HEK293 (cell line): ENCODE data around the gene PIK3C2G.

Source experiments
- TF ChIP-seq, protein P1 (sequence below): fragments of 450-650 bp; formaldehyde crosslinking; IDR thresholded peaks from 2 replicates; pipeline ENCODE4 v1.5.1; 2016; ENCODE audit warnings: missing biosample characterization, missing genetic modification characterization
- TF ChIP-seq, protein P2 (sequence below): sonication (generic); formaldehyde crosslinking; IDR thresholded peaks from 2 replicates; pipeline ENCODE4 v1.8.1; 2022; ENCODE audit warnings: mild to moderate bottlenecking, moderate library complexity, missing genetic modification reagents

DNA sequence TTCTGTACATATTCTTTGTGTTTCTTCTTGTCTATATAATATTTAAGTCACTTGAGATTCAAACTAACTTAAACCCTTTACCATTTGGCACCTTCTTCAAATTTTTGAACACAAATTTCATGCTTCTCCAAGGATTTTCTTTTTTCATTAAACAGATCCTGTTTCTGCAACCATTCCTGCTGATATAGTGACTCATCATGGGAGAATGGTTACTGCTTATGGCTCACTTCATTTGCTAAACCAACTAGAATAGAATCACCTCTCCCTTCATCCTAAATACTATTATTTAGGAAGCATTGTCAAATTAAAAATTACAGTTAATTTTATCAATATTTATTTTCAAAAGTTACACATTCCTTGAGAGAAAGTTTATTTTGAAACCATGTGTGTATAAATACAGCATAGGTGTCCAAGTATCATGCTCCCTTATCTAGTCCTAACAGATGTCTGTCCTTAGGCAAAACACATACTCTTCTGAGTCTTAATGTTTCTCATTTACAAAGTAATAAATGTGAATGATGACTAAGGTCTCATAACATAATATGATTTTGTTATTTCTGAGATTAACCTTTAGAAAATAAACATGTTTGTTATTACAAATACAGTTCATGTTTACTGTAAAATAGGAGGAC, 435.8 kb downstream of the PIK3C2G start:
- TF ChIP-seq, protein P1, sequence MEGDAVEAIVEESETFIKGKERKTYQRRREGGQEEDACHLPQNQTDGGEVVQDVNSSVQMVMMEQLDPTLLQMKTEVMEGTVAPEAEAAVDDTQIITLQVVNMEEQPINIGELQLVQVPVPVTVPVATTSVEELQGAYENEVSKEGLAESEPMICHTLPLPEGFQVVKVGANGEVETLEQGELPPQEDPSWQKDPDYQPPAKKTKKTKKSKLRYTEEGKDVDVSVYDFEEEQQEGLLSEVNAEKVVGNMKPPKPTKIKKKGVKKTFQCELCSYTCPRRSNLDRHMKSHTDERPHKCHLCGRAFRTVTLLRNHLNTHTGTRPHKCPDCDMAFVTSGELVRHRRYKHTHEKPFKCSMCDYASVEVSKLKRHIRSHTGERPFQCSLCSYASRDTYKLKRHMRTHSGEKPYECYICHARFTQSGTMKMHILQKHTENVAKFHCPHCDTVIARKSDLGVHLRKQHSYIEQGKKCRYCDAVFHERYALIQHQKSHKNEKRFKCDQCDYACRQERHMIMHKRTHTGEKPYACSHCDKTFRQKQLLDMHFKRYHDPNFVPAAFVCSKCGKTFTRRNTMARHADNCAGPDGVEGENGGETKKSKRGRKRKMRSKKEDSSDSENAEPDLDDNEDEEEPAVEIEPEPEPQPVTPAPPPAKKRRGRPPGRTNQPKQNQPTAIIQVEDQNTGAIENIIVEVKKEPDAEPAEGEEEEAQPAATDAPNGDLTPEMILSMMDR (tag by site-specific recombination) = no peak
- TF ChIP-seq, protein P2, sequence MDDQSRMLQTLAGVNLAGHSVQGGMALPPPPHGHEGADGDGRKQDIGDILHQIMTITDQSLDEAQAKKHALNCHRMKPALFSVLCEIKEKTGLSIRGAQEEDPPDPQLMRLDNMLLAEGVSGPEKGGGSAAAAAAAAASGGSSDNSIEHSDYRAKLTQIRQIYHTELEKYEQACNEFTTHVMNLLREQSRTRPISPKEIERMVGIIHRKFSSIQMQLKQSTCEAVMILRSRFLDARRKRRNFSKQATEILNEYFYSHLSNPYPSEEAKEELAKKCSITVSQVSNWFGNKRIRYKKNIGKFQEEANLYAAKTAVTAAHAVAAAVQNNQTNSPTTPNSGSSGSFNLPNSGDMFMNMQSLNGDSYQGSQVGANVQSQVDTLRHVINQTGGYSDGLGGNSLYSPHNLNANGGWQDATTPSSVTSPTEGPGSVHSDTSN (CRISPR knock-in tag) = no peak
